ENCODE measurements around the gene ABR. TPM values are rescaled to one million over a fixed set of nuclear protein-coding genes. Genes with fewer than 3 reads are reported as not detected.
"Not testable (repeated sequence)": the region's sequence is repeated elsewhere in the genome, so short reads cannot be mapped to it uniquely, and the experiment has no call there.

ABR gene
- total RNA-seq, 2 donors from 2014 or later, result 159 to 200 TPM

- Histone ChIP-seq H3K27me3 (replicated peaks; ENCODE audit: insufficient read depth) (no peaks in the 10 kb centered on the region), H3K9me3 (no peaks in the 10 kb centered on the region), H3K27ac (no peak overlapping the region), H3K36me3 (no peaks in the 10 kb centered on the region), H3K4me1 (ENCODE audit: control insufficient read depth in 1 of 2, low read depth in 2 of 2) (peaks cover 0 to 6% of the 10 kb centered on the region in 2 donors), H3K4me3 (no peak overlapping the region)
- DNase-seq (ENCODE audit: low spot score), result no peak
- ATAC-seq (ENCODE audit: insufficient number of reproducible peaks, low FRiP score, low read depth), result no peak
- no peak for TF ChIP-seq CTCF (IDR thresholded peaks at IDR 0.05)
Observed at GRCh38 chr17:1202291-1202690, 22.5 kb upstream of the ABR start.

GRCh38 chr17:1201132-1201702 is 21.4 kb upstream of the ABR start:
- no peak for ATAC-seq (ENCODE audit: insufficient number of reproducible peaks, low FRiP score, low read depth)

GRCh38 chr17:1199271-1199743 is 19.5 kb upstream of the ABR start:
- not testable (repeated sequence) for ATAC-seq (ENCODE audit: insufficient number of reproducible peaks, low FRiP score, low read depth); H3K27me3 ChIP-seq (replicated peaks; ENCODE audit: insufficient read depth); DNase-seq (ENCODE audit: low spot score); H3K9me3 ChIP-seq; H3K36me3 ChIP-seq; H3K4me3 ChIP-seq; H3K4me1 ChIP-seq (ENCODE audit: control insufficient read depth in 1 of 2, low read depth in 2 of 2)
- peak overlapping the region in 1 of 2 donors; percentile 5 for H3K27ac ChIP-seq

More at GRCh38 chr17:1201132-1201702, 21.4 kb upstream of the ABR start:
- no peak for TF ChIP-seq CTCF (IDR thresholded peaks at IDR 0.05)
- Histone ChIP-seq H3K27ac (no peak overlapping the region), H3K4me1 (ENCODE audit: control insufficient read depth in 1 of 2, low read depth in 2 of 2) (peaks cover 0 to 6% of the 10 kb centered on the region in 2 donors), H3K9me3 (no peaks in the 10 kb centered on the region), H3K4me3 (no peak overlapping the region), H3K36me3 (no peaks in the 10 kb centered on the region), H3K27me3 (replicated peaks; ENCODE audit: insufficient read depth) (no peaks in the 10 kb centered on the region)
- no peak for DNase-seq (ENCODE audit: low spot score)

GRCh38 chr17:1197781-1198490 is 18.2 kb upstream of the ABR start:
- Histone ChIP-seq H3K27ac (peak overlapping the region in 1 of 2 donors; percentile 32), H3K4me3 (no peak overlapping the region), H3K27me3 (replicated peaks; ENCODE audit: insufficient read depth) (no peaks in the 10 kb centered on the region), H3K36me3 (no peaks in the 10 kb centered on the region), H3K4me1 (ENCODE audit: control insufficient read depth in 1 of 2, low read depth in 2 of 2) (no peaks in the 10 kb centered on the region), H3K9me3 (no peaks in the 10 kb centered on the region)
- TF ChIP-seq CTCF (IDR thresholded peaks at IDR 0.05), result no peak
- no peak for ATAC-seq (ENCODE audit: insufficient number of reproducible peaks, low FRiP score, low read depth)
- no peak for DNase-seq (ENCODE audit: low spot score)

- H3K36me3 ChIP-seq, result no peaks in the 10 kb centered on the region
- H3K4me1 ChIP-seq (ENCODE audit: control insufficient read depth in 1 of 2, low read depth in 2 of 2), result no peaks in the 10 kb centered on the region
- TF ChIP-seq CTCF (IDR thresholded peaks at IDR 0.05), result no peak
- DNase-seq (ENCODE audit: low spot score), result no peak
- H3K9me3 ChIP-seq, result no peaks in the 10 kb centered on the region
- H3K27ac ChIP-seq, result peak overlapping the region in 1 of 2 donors; percentile 32
- H3K4me3 ChIP-seq, result no peak overlapping the region
- H3K27me3 ChIP-seq (replicated peaks; ENCODE audit: insufficient read depth), result no peaks in the 10 kb centered on the region
- no peak for ATAC-seq (ENCODE audit: insufficient number of reproducible peaks, low FRiP score, low read depth)
Observed at GRCh38 chr17:1197379-1197778, 17.6 kb upstream of the ABR start.
